Measurements from ENCODE around the gene ZFAND3. TPM values are rescaled to one million over a fixed set of nuclear protein-coding genes. Genes with fewer than 3 reads are reported as not detected.

The ZFAND3 gene
- total and polyA plus RNA-seq, 2 of the 4 experiments (the other 2 are of a cell fraction), result 10.9 to 26.7 TPM

DNA sequence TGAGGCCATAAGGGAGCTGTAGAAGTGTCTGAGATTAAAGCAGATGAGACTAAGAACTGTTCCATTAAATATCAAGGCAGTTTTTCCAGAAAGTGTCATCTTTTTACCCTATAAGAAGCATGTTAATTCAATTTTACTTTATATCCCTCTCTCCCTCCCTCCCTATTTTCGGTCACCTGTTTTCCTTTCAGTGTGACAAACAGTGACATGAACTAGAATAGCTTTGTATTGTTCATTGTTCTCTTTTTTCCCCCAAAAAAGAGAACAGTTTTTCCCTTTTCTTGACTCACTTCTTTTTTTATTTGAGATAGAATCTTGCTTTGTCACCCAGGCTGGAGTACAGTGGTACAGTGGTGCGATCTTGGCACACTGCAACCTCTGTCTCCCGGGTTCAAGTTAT is 269.3 kb downstream of the ZFAND3 start:
- WGBS, 2 experiments (ENCODE audit: extremely low coverage in 2 of 2, insufficient read length in 1 of 2), result no CpG with 5 or more reads among the region's 3 CpGs

More for the DNA sequence above, 269.3 kb downstream of the ZFAND3 start:
- Histone ChIP-seq H3K56ac (ENCODE audit: extremely low read depth, insufficient read depth, low read length) (no peak overlapping the region), H4K91ac (ENCODE audit: insufficient read depth, low read depth, low read length) (no peak overlapping the region), H3K4ac (ENCODE audit: low read depth, low read length) (no peak overlapping the region), H2AFZ (replicated peaks; ENCODE audit: low read length, poor library complexity) (no peak overlapping the region), H3K9me3 (ENCODE audit: control insufficient read depth, insufficient read depth, low read length) (no peaks in the 10 kb centered on the region), H2BK15ac (ENCODE audit: low read depth, low read length) (no peak overlapping the region), H4K5ac (ENCODE audit: low read depth, low read length) (no peak overlapping the region), H3K4me1 (ENCODE audit: control insufficient read depth, insufficient read depth, low read length) (no peaks in the 10 kb centered on the region; the same call in 1 of the 2 replicates), H3K36me3 (ENCODE audit: control insufficient read depth, insufficient read depth, low read length) (peaks cover 2% of the 10 kb centered on the region; the same call in 1 of the 2 replicates), H3K18ac (ENCODE audit: low read depth, low read length) (no peak overlapping the region), H3K4me2 (ENCODE audit: low read depth, low read length) (no peak overlapping the region), H3K9me1 (ENCODE audit: insufficient read depth, low read length) (peaks cover 13% of the 10 kb centered on the region), H2BK120ac (ENCODE audit: low read depth, low read length) (no peak overlapping the region), H3K4me3 (ENCODE audit: insufficient read depth, low read depth, low read length) (no peak overlapping the region), H4K20me1 (ENCODE audit: insufficient read depth, low read length) (peaks cover 10% of the 10 kb centered on the region; the same call in 1 of the 2 replicates), H3K27ac (ENCODE audit: insufficient read depth, low read length) (no peak overlapping the region), H2AK5ac (ENCODE audit: low read depth, low read length) (no peak overlapping the region), H2BK20ac (ENCODE audit: low read depth, low read length) (no peak overlapping the region), H3K23ac (ENCODE audit: low read depth, low read length) (no peak overlapping the region), H2BK5ac (ENCODE audit: low read depth, low read length, poor library complexity, severe bottlenecking) (no peak overlapping the region), H2AK9ac (replicated peaks; ENCODE audit: low read depth, low read length, poor library complexity) (no peak overlapping the region), H3K79me1 (ENCODE audit: low read depth in 1 of 2, low read length in 2 of 2) (peaks cover 39 to 66% of the 10 kb centered on the region in 2 experiments), H3K9ac (ENCODE audit: low read depth, low read length) (no peak overlapping the region), H4K8ac (ENCODE audit: low read depth in 2 of 2, low read length in 2 of 2) (no peak overlapping the region), H3K14ac (replicated peaks; ENCODE audit: low read depth, low read length) (no peak overlapping the region), H3K27me3 (ENCODE audit: control insufficient read depth, insufficient read depth, low read length) (no peaks in the 10 kb centered on the region)
- intact Hi-C loops (cut with micrococcal nuclease) (no loop called here), dilution Hi-C loops (cut with HindIII; ENCODE audit: low sequenced_read_pairs, unreplicated experiment) (no loop called here), in situ Hi-C loops (cut with MboI; ENCODE audit: low sequenced_read_pairs) (no loop called here)
- DNase-seq, result no peak
- CTCF ChIA-PET, result no interaction called here
- TF ChIP-seq CEBPB (IDR thresholded peaks at IDR 0.05; ENCODE audit: low read depth, low read length), result no peak
- no peak for TF ChIP-seq SMC3 (IDR thresholded peaks at IDR 0.05; ENCODE audit: low read depth, low read length)
- TF ChIP-seq, protein P1, sequence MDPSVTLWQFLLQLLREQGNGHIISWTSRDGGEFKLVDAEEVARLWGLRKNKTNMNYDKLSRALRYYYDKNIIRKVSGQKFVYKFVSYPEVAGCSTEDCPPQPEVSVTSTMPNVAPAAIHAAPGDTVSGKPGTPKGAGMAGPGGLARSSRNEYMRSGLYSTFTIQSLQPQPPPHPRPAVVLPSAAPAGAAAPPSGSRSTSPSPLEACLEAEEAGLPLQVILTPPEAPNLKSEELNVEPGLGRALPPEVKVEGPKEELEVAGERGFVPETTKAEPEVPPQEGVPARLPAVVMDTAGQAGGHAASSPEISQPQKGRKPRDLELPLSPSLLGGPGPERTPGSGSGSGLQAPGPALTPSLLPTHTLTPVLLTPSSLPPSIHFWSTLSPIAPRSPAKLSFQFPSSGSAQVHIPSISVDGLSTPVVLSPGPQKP (IDR thresholded peaks at IDR 0.05; ENCODE audit: borderline replicate concordance, low read depth, low read length), result no peak
- no peak for TF ChIP-seq FOS (IDR thresholded peaks at IDR 0.05; ENCODE audit: low read depth, low read length)
- no peak for TF ChIP-seq NFE2L2 (IDR thresholded peaks at IDR 0.05; ENCODE audit: low read depth, low read length)
- TF ChIP-seq RAD21 (IDR thresholded peaks at IDR 0.05; ENCODE audit: low read length), result no peak
- TF ChIP-seq RCOR1 (IDR thresholded peaks at IDR 0.05; ENCODE audit: insufficient replicate concordance, low read length), result no peak
- no peak for ATAC-seq (ENCODE audit: low read depth)
- BruUV-seq (replicated peaks), result no TSS peak
- POLR2A ChIA-PET (ENCODE audit: unreplicated experiment), result no interaction called here

All from IMR-90 (cell line).